ENCODE data around the gene EFHD1. TPM values are rescaled to one million over a fixed set of nuclear protein-coding genes. Genes with fewer than 3 reads are reported as not detected.

The EFHD1 gene
- total and polyA plus RNA-seq, 9 of the 15 experiments (the other 6 are each of a cell fraction or from before 2014, with no cell fraction given), result 0.66 to 9.1 (median 2.0) TPM

- no peaks in the 10 kb centered on the region for H3K9me1 ChIP-seq (ENCODE audit: control insufficient read depth, insufficient read depth, low read length)
- no peak overlapping the region for H2AFZ ChIP-seq (ENCODE audit: low read depth, low read length)
- FAIRE-seq, result no peak
- in situ Hi-C loops (cut with MboI) (no loop called here), intact Hi-C loops (cut with micrococcal nuclease) (no loop called here)
- no peaks in the 10 kb centered on the region for H4K20me1 ChIP-seq (replicated peaks; ENCODE audit: control insufficient read depth, insufficient read depth, low read length)
- peaks cover 0 to 19% of the 10 kb centered on the region in 2 experiments; a peak in 2 of 5 replicates for H3K4me1 ChIP-seq (replicated peaks in 1 of 2; ENCODE audit: control insufficient read depth in 2 of 2, insufficient read depth in 2 of 2, low read length in 2 of 2)
- no peak overlapping the region for H3K27ac ChIP-seq (ENCODE audit: extremely low read depth, low read depth, low read length)
- ATAC-seq, result no peak
- TF ChIP-seq ELF4 (CRISPR knock-in tag; IDR thresholded peaks at IDR 0.05) (no peak), SUPT5H (IDR thresholded peaks at IDR 0.05) (no peak), MYNN (IDR thresholded peaks at IDR 0.05) (no peak), MYNN (CRISPR knock-in tag; IDR thresholded peaks at IDR 0.05) (no peak), ZC3H8 (IDR thresholded peaks at IDR 0.05) (no peak), ZNF282 (CRISPR knock-in tag; IDR thresholded peaks at IDR 0.05) (no peak), TFAP4 (CRISPR knock-in tag; IDR thresholded peaks at IDR 0.05; ENCODE audit: borderline replicate concordance) (no peak), FOXK1 (CRISPR knock-in tag; IDR thresholded peaks at IDR 0.05; ENCODE audit: borderline replicate concordance) (no peak), IRF9 (tag; IDR thresholded peaks at IDR 0.05) (no peak), BRF1 (IDR thresholded peaks at IDR 0.05; ENCODE audit: borderline replicate concordance, extremely low read depth, insufficient read length) (no peak), CBX1 (IDR thresholded peaks at IDR 0.05; ENCODE audit: low read depth) (no peak), ZKSCAN8 (CRISPR knock-in tag; IDR thresholded peaks at IDR 0.05) (no peak), ZNF274 (IDR thresholded peaks at IDR 0.05; ENCODE audit: borderline replicate concordance, low read depth, low read length) (no peak), RUNX1 (IDR thresholded peaks at IDR 0.05; ENCODE audit: low read depth) (no peak)
- TF ChIP-seq, protein P1, sequence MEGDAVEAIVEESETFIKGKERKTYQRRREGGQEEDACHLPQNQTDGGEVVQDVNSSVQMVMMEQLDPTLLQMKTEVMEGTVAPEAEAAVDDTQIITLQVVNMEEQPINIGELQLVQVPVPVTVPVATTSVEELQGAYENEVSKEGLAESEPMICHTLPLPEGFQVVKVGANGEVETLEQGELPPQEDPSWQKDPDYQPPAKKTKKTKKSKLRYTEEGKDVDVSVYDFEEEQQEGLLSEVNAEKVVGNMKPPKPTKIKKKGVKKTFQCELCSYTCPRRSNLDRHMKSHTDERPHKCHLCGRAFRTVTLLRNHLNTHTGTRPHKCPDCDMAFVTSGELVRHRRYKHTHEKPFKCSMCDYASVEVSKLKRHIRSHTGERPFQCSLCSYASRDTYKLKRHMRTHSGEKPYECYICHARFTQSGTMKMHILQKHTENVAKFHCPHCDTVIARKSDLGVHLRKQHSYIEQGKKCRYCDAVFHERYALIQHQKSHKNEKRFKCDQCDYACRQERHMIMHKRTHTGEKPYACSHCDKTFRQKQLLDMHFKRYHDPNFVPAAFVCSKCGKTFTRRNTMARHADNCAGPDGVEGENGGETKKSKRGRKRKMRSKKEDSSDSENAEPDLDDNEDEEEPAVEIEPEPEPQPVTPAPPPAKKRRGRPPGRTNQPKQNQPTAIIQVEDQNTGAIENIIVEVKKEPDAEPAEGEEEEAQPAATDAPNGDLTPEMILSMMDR (IDR thresholded peaks at IDR 0.05 in 2 of 3, conservative IDR thresholded peaks at IDR 0.05 in 1 of 3; ENCODE audit: insufficient read depth in 2 of 3, low read depth in 1 of 3, low read length in 3 of 3), result no peak
- TF ChIP-seq, protein P2, sequence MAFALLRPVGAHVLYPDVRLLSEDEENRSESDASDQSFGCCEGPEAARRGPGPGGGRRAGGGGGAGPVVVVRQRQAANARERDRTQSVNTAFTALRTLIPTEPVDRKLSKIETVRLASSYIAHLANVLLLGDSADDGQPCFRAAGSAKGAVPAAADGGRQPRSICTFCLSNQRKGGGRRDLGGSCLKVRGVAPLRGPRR (CRISPR knock-in tag; IDR thresholded peaks at IDR 0.05), result no peak
- no peak for DNase-seq (ENCODE audit: extremely low read depth in 1 of 4, low spot score in 3 of 4)
- no peak overlapping the region for H3K4me2 ChIP-seq (ENCODE audit: insufficient read depth, low read length)
- POLR2A ChIA-PET, result interaction anchor here (0.6 to 0.8 kb wide), 2 partner anchors 13 to 32 kb away, joined by 3 read pairs; no protein-coding TSS in a partner anchor
- no peak overlapping the region for H3K4me3 ChIP-seq
- BruUV-seq (replicated peaks), result no TSS peak
- WGBS (ENCODE audit: insufficient coverage, low coverage, missing lambda C conversion rate), result 16% methylated on average over 9 of the region's 11 CpGs
- CTCF ChIA-PET (ENCODE audit: low intra/inter-chr PET ratio), result no interaction called here
- no peaks in the 10 kb centered on the region for H3K36me3 ChIP-seq (ENCODE audit: control insufficient read depth, insufficient read depth, low read length)
- no peaks in the 10 kb centered on the region for H3K79me2 ChIP-seq (ENCODE audit: control insufficient read depth, insufficient read depth, low read length)
- H3K27me3 ChIP-seq (ENCODE audit: control insufficient read depth in 2 of 2, insufficient read depth in 2 of 2, low read length in 2 of 2), result peaks cover 0 to 11% of the 10 kb centered on the region in 2 experiments; a peak in 2 of 5 replicates
- H3K9me3 ChIP-seq (replicated peaks; ENCODE audit: control insufficient read depth, insufficient read depth, low read depth, low read length), result no peaks in the 10 kb centered on the region
- no peak overlapping the region for H3K9ac ChIP-seq (ENCODE audit: insufficient read depth in 1 of 2, low read depth in 2 of 2, low read length in 2 of 2)
These were observed 4.6 kb downstream of the EFHD1 start for GRCh38 chr2:232637866-232638583.

All from K562 (cell line).